ENCODE results near the gene MCF2L. TPM values are rescaled to one million over a fixed set of nuclear protein-coding genes. Genes with fewer than 3 reads are reported as not detected.

MCF2L gene
- polyA plus RNA-seq, 1 donor (not counting 4 experiments of a cell fraction or from before 2014, with no cell fraction given), result 0.14 TPM

DNA sequence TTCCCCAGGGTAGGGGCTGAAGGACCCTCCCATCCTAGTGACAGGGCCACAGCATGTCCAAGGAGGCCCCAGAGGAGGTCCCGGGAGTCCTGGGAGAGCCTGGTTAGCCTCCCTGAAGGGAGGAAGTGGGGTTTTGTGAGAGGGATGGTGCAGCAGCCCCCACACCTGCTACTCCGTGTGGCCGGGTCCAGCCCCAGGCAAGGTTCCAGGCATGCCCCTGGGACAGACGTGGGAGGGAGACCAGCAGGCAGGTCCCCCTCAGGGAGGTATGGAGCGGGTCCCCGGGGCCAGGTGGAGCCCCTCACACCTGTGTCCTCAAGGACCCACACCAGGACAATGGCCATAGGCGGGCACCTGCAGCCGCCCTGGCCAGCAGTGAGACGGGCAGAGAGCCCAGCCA, 134.6 kb downstream of the MCF2L start:
- DNase-seq (ENCODE audit: low read depth, low spot score), result no peak
- no peaks in the 10 kb centered on the region for H3K4me1 ChIP-seq (ENCODE audit: control insufficient read depth, extremely low read depth, insufficient read depth, low read length)
- TF ChIP-seq, protein P1, sequence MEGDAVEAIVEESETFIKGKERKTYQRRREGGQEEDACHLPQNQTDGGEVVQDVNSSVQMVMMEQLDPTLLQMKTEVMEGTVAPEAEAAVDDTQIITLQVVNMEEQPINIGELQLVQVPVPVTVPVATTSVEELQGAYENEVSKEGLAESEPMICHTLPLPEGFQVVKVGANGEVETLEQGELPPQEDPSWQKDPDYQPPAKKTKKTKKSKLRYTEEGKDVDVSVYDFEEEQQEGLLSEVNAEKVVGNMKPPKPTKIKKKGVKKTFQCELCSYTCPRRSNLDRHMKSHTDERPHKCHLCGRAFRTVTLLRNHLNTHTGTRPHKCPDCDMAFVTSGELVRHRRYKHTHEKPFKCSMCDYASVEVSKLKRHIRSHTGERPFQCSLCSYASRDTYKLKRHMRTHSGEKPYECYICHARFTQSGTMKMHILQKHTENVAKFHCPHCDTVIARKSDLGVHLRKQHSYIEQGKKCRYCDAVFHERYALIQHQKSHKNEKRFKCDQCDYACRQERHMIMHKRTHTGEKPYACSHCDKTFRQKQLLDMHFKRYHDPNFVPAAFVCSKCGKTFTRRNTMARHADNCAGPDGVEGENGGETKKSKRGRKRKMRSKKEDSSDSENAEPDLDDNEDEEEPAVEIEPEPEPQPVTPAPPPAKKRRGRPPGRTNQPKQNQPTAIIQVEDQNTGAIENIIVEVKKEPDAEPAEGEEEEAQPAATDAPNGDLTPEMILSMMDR (optimal IDR thresholded peaks at IDR 0.05 in 1 of 3, IDR thresholded peaks at IDR 0.05 in 1 of 3, conservative IDR thresholded peaks at IDR 0.05 in 1 of 3; ENCODE audit: extremely low read depth in 1 of 3, insufficient read depth in 2 of 3, low read length in 3 of 3), result no peak
- no peak for TF ChIP-seq EZH2 (IDR thresholded peaks at IDR 0.05; ENCODE audit: low read length)
- no peak overlapping the region for H2AFZ ChIP-seq (ENCODE audit: control insufficient read depth, low read length)
- no peaks in the 10 kb centered on the region for H3K9me1 ChIP-seq (ENCODE audit: control insufficient read depth, extremely low read depth, insufficient read depth, low read length)
- H3K27me3 ChIP-seq (ENCODE audit: control insufficient read depth, extremely low read depth, insufficient read depth, low read length), result peaks cover 6% of the 10 kb centered on the region
- no peaks in the 10 kb centered on the region for H3K9me3 ChIP-seq (ENCODE audit: control insufficient read depth, low read depth, low read length)
- no peak overlapping the region for H3K4me3 ChIP-seq (ENCODE audit: control insufficient read depth in 2 of 3, extremely low read depth in 1 of 3, insufficient read depth in 2 of 3, low read depth in 1 of 3, low read length in 3 of 3)
- no peak overlapping the region for H3K9ac ChIP-seq (ENCODE audit: control insufficient read depth, extremely low read depth, insufficient read depth, low read length)
- FAIRE-seq, result no peak
- no peaks in the 10 kb centered on the region for H4K20me1 ChIP-seq (ENCODE audit: control insufficient read depth, extremely low read depth, insufficient read depth, low read length)
- dilution Hi-C loops (cut with MboI; ENCODE audit: extremely low pct_ligation_motif_present, low sequenced_read_pairs), result no loop called here
- H3K27ac ChIP-seq (ENCODE audit: control insufficient read depth, insufficient read depth, low read length), result no peak overlapping the region
- no peaks in the 10 kb centered on the region for H3K36me3 ChIP-seq (ENCODE audit: control insufficient read depth in 2 of 2, extremely low read depth in 1 of 2, insufficient read depth in 2 of 2, low read length in 2 of 2)
- no peak overlapping the region for H3K4me2 ChIP-seq (ENCODE audit: control insufficient read depth, extremely low read depth, insufficient read depth, low read depth, low read length)
- no peaks in the 10 kb centered on the region for H3K79me2 ChIP-seq (ENCODE audit: control insufficient read depth, insufficient read depth, low read length)

DNA sequence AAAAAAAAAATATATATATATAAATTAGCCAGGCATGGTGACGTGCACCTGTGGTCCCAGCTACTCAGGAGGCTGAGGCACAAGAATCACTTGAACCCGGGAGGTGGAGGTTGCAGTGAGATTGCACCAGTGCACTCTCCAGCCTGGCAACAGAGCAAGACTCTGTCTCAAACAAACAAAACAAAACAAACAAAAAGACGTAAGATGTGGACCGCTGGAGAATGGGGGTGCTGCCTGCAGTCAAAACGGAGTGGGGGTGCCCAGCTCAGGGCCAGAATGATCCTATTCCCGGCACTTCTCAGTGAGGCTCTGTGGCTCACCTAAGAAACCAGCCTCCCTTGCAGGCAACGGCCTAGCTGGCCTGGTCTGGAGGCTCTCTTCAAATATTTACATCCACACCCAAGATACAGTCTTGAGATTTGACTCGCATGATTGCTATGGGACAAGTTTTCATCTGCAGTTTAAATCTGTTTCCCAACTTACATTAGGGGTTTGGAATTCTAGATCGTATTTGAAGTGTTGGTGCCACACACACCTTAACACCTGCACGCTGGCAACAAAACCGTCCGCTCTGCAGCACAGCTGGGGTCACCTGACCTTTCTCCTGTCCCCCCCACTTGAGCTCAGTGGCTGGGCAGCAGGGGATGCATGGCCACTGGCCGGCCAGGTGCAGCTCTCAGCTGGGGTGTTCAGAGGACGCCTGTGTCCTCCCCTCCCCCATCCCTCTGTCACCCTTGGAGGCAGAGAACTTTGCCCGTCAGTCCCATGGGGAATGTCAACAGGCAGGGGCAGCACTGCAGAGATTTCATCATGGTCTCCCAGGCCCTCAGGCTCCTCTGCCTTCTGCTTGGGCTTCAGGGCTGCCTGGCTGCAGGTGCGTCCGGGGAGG, 136.3 kb downstream of the MCF2L start, which contains the start of gene F7:
TSS of gene F7 (plus strand) at position 760 of the 889 bp plus-strand sequence. CDS start at position 811, 51 bp downstream.
- no peak for TF ChIP-seq EZH2 (IDR thresholded peaks at IDR 0.05; ENCODE audit: low read length)
- TF ChIP-seq, protein P1 (optimal IDR thresholded peaks at IDR 0.05 in 1 of 3, IDR thresholded peaks at IDR 0.05 in 1 of 3, conservative IDR thresholded peaks at IDR 0.05 in 1 of 3; ENCODE audit: extremely low read depth in 1 of 3, insufficient read depth in 2 of 3, low read length in 3 of 3), result no peak
- DNase-seq (ENCODE audit: low read depth, low spot score), result no peak
- H2AFZ ChIP-seq (ENCODE audit: control insufficient read depth, low read length), result no peak within 1 kb of the TSS

More for the DNA sequence above, 136.3 kb downstream of the MCF2L start, which contains the start of gene F7:
- dilution Hi-C loops (cut with MboI; ENCODE audit: extremely low pct_ligation_motif_present, low sequenced_read_pairs), result no loop called here
- no peak within 1 kb of the TSS for H3K4me3 ChIP-seq (ENCODE audit: control insufficient read depth in 2 of 3, extremely low read depth in 1 of 3, insufficient read depth in 2 of 3, low read depth in 1 of 3, low read length in 3 of 3)
- no peaks in the 10 kb centered on the region for H3K79me2 ChIP-seq (ENCODE audit: control insufficient read depth, insufficient read depth, low read length)
- H3K9ac ChIP-seq (ENCODE audit: control insufficient read depth, extremely low read depth, insufficient read depth, low read length), result no peak within 1 kb of the TSS
- no peak within 1 kb of the TSS for H3K27ac ChIP-seq (ENCODE audit: control insufficient read depth, insufficient read depth, low read length)
- H3K27me3 ChIP-seq (ENCODE audit: control insufficient read depth, extremely low read depth, insufficient read depth, low read length), result peaks cover 20% of the 10 kb centered on the region
- no peaks in the 10 kb centered on the region for H3K9me1 ChIP-seq (ENCODE audit: control insufficient read depth, extremely low read depth, insufficient read depth, low read length)
- no peaks in the 10 kb centered on the region for H4K20me1 ChIP-seq (ENCODE audit: control insufficient read depth, extremely low read depth, insufficient read depth, low read length)
- no peak for FAIRE-seq
- H3K9me3 ChIP-seq (ENCODE audit: control insufficient read depth, low read depth, low read length), result no peaks in the 10 kb centered on the region
- no peak within 1 kb of the TSS for H3K4me2 ChIP-seq (ENCODE audit: control insufficient read depth, extremely low read depth, insufficient read depth, low read depth, low read length)
- no peaks in the 10 kb centered on the region for H3K36me3 ChIP-seq (ENCODE audit: control insufficient read depth in 2 of 2, extremely low read depth in 1 of 2, insufficient read depth in 2 of 2, low read length in 2 of 2)
- no peaks in the 10 kb centered on the region for H3K4me1 ChIP-seq (ENCODE audit: control insufficient read depth, extremely low read depth, insufficient read depth, low read length)

Data from keratinocyte (primary cell).